K562 (cell line): ENCODE data around the gene MYEF2. TPM values are rescaled to one million over a fixed set of nuclear protein-coding genes. Genes with fewer than 3 reads are reported as not detected.

Experiments used
- ATAC-seq: fragments of 200-7000 bp; cut with Tn5 transposase; 3 replicates; pipeline ENCODE4 v1.9.1; 2020; ENCODE audit warnings: moderate library complexity
- BruUV-seq: library from RNA; stranded (reverse); fragments of 400-500 nt; replicated peaks from 2 replicates; lab custom pipeline; 2021; lab: Mats Ljungman, UMichigan
- CTCF ChIA-PET: fragments of 300-600 bp; formaldehyde crosslinking; extraction: SDS; loops from one replicate; lab custom pipeline; 2021; ENCODE audit warnings: low intra/inter-chr PET ratio; lab: Yijun Ruan, JAX
- POLR2A ChIA-PET: fragments of 300-600, 350-650 bp; sonication (Branson Sonifier 250); formaldehyde crosslinking; extraction: SDS; loops from one replicate; lab custom pipeline; 2021; ENCODE audit warnings: antibody characterized with exemption, inconsistent platforms; lab: Yijun Ruan, JAX
- DNase-seq, 4 experiments: peaks; one replicate each; pipeline versions ENCODE4 v3.0.0 to v3.0.0-alpha.2; 2011 to 2018; ENCODE audit warnings: low spot score in 3 of 4, mixed read lengths in 3 of 4; ENCODE audit errors: extremely low read depth in 1 of 4
- FAIRE-seq: peaks from 2 replicates; lab custom pipeline; 2011; peaks lifted over from hg19 to GRCh38; lab: Jason Lieb, UNC
- H2AFZ ChIP-seq: 2 replicates; pipeline ENCODE4 v1.6.0; 2011; ENCODE audit warnings: low read depth, low read length, control low read depth, inconsistent platforms
- H3K27ac ChIP-seq: fragments of 200-600 bp; 3 replicates; pipeline ENCODE4 v1.8.0; 2011; ENCODE audit warnings: low read depth, mild to moderate bottlenecking, control low read depth, inconsistent platforms, low read length, moderate library complexity, mixed read lengths; ENCODE audit errors: extremely low read depth
- H3K27me3 ChIP-seq, 2 experiments: fragments of 300-600 bp in 1 of 2; 2 replicates in 1 of 2; 3 replicates in 1 of 2; pipeline versions ENCODE4 v1.6.0 to v1.8.0; 2011; ENCODE audit warnings: inconsistent platforms in 2 of 2, low read length in 2 of 2, mild to moderate bottlenecking in 1 of 2, mixed read lengths in 1 of 2, moderate library complexity in 1 of 2; ENCODE audit not compliant: control insufficient read depth in 2 of 2, insufficient read depth in 2 of 2
- H3K36me3 ChIP-seq: fragments of 300-600 bp; 3 replicates; pipeline ENCODE4 v1.8.0; 2011; ENCODE audit warnings: mild to moderate bottlenecking, low read length, inconsistent platforms; ENCODE audit not compliant: control insufficient read depth, insufficient read depth
- H3K4me1 ChIP-seq, 2 experiments: fragments of 200-600 bp in 1 of 2; replicated peaks in 1 of 2; 2 replicates in 1 of 2; 3 replicates in 1 of 2; pipeline versions ENCODE4 v1.5.1 to v1.8.0; 2011; ENCODE audit warnings: inconsistent platforms in 2 of 2, low read length in 2 of 2, mild to moderate bottlenecking in 1 of 2, mixed read lengths in 1 of 2, moderate library complexity in 1 of 2; ENCODE audit not compliant: control insufficient read depth in 2 of 2, insufficient read depth in 2 of 2
- H3K4me2 ChIP-seq: 2 replicates; pipeline ENCODE4 v1.6.1; 2011; ENCODE audit warnings: low read length, control low read depth, inconsistent platforms, mixed read lengths; ENCODE audit not compliant: insufficient read depth
- H3K4me3 ChIP-seq: fragments of 200-600 bp; sonication (generic), shearing (Covaris generic); 2 replicates; pipeline ENCODE4 v1.5.1; 2016; ENCODE audit warnings: control low read depth, inconsistent platforms
- H3K79me2 ChIP-seq: fragments of 200-600 bp; 3 replicates; pipeline ENCODE4 v1.8.0; 2011; ENCODE audit warnings: low read length, inconsistent platforms; ENCODE audit not compliant: control insufficient read depth, insufficient read depth
- H3K9ac ChIP-seq, 2 experiments: 2 replicates each; pipeline versions ENCODE4 v1.6.0 to v1.6.1; 2011; ENCODE audit warnings: low read depth in 2 of 2, low read length in 2 of 2, control low read depth in 1 of 2, inconsistent platforms in 1 of 2, mild to moderate bottlenecking in 1 of 2, mixed read lengths in 1 of 2; ENCODE audit not compliant: insufficient read depth in 1 of 2
- H3K9me1 ChIP-seq: one replicate; pipeline ENCODE4 v1.6.0; 2011; ENCODE audit warnings: inconsistent platforms, mild to moderate bottlenecking, low read length, moderate library complexity; ENCODE audit not compliant: control insufficient read depth, insufficient read depth
- H3K9me3 ChIP-seq: replicated peaks from 2 replicates; pipeline ENCODE4 v1.5.1; 2011; ENCODE audit warnings: low read depth, low read length, inconsistent platforms; ENCODE audit not compliant: control insufficient read depth, insufficient read depth
- H4K20me1 ChIP-seq: replicated peaks from 2 replicates; pipeline ENCODE4 v1.6.1; 2011; ENCODE audit warnings: low read length, inconsistent platforms, mixed read lengths; ENCODE audit not compliant: control insufficient read depth, insufficient read depth
- ARID4B ChIP-seq: sonication (generic); formaldehyde crosslinking; IDR thresholded peaks from 2 replicates; pipeline ENCODE4 v1.8.0; 2022; ENCODE audit warnings: mild to moderate bottlenecking, missing genetic modification reagents
- POU5F1 ChIP-seq: fragments of 150-350 bp; IDR thresholded peaks from 2 replicates; pipeline ENCODE4 v1.6.1; 2014; ENCODE audit warnings: borderline replicate concordance, low read length, low read depth, mild to moderate bottlenecking; ENCODE audit not compliant: partially characterized antibody
- SMC3 ChIP-seq: conservative IDR thresholded peaks from 2 replicates; pipeline ENCODE4 v1.6.1; 2011; ENCODE audit warnings: low read depth, low read length, improper control_type of control experiment; ENCODE audit not compliant: insufficient read depth
- U2AF1 ChIP-seq: fragments of 200-400 bp; formaldehyde crosslinking; optimal IDR thresholded peaks from 2 replicates; pipeline ENCODE3; 2017; ENCODE audit warnings: mild to moderate bottlenecking, low read depth, low read length, moderate library complexity
- ZNF609 ChIP-seq: sonication (generic); formaldehyde crosslinking; IDR thresholded peaks from 2 replicates; pipeline ENCODE4 v1.8.1; 2023; ENCODE audit warnings: missing genetic modification reagents, mild to moderate bottlenecking, borderline replicate concordance
- ZNF785 ChIP-seq: fragments of 250-450 bp; sonication (Bioruptor Pico); IDR thresholded peaks from 2 replicates; pipeline ENCODE4 v1.4.0; 2020; ENCODE audit warnings: mild to moderate bottlenecking
- WGBS: fragments of 100-300 bp; shearing (Covaris generic); methylation state at CpG from one replicate; pipeline ENCODE4 v1.1.6; 2016; ENCODE audit warnings: low coverage, mixed read lengths; ENCODE audit not compliant: insufficient coverage; ENCODE audit errors: missing lambda C conversion rate; 5-methylcytosine and 5-hydroxymethylcytosine counted together
- in situ Hi-C: fragments of 300-500 bp; cut with MboI; formaldehyde crosslinking; loops from 4 replicates; pipeline ENCODE4 v1.15.0; 2018; ENCODE audit warnings: inconsistent platforms, mixed read lengths
- intact Hi-C: fragments of 100-400 bp; cut with micrococcal nuclease; formaldehyde crosslinking; loops from 2 replicates; pipeline ENCODE4 v1.14.2; 2022
- polyA plus RNA-seq, 8 experiments: library from polyadenylated mRNA; depleted of rRNA in 4 of 8; stranded (reverse) in 5 of 8; unstranded in 3 of 8; fragments of >200 nt; fragmentation: Nextera tagmentation in 2 of 8; fragmentation: Illumina TruSeq in 1 of 8; extraction: Ambion mirVana in 2 of 8; extraction: Trizol in 1 of 8; gene quantifications; 2 replicates each; pipeline versions ENCODE4 v1.2.1 to v1.2.3, GENCODE V29; 2011 to 2014; ENCODE audit warnings: inconsistent platforms in 1 of 8, missing spikeins in 1 of 8
- total RNA-seq, 7 experiments: library from RNA; depleted of rRNA in 6 of 7; stranded (reverse); fragments of >200 nt in 6 of 7; fragmentation: Illumina TruSeq in 2 of 7; extraction: Trizol in 2 of 7; gene quantifications; 2 replicates each; pipeline versions ENCODE4 v1.2.1 to v1.2.3, GENCODE V29; 2011 to 2021; ENCODE audit warnings: low replicate concordance in 1 of 7

MYEF2 gene
- total and polyA plus RNA-seq, 9 of the 15 experiments (the other 6 are each of a cell fraction or from before 2014, with no cell fraction given) = 0.03 to 0.82 (median 0.19) TPM

- Histone ChIP-seq H3K4me1 (no peaks in the 10 kb centered on the region), H2AFZ (no peak overlapping the region), H3K9ac (no peak overlapping the region), H3K36me3 (no peaks in the 10 kb centered on the region), H3K79me2 (no peaks in the 10 kb centered on the region), H3K9me1 (no peaks in the 10 kb centered on the region), H4K20me1 (no peaks in the 10 kb centered on the region), H3K27ac (no peak overlapping the region), H3K27me3 (no peaks in the 10 kb centered on the region), H3K4me3 (no peak overlapping the region), H3K9me3 (no peaks in the 10 kb centered on the region), H3K4me2 (no peak overlapping the region)
- intact Hi-C loops = no loop called here
- ATAC-seq (no peak), DNase-seq (no peak), FAIRE-seq (no peak)
- in situ Hi-C loops = no loop called here
- WGBS = under 1% methylated on average over 8 of the region's 8 CpGs
- CTCF ChIA-PET = no interaction called here
- BruUV-seq = no TSS peak
- POLR2A ChIA-PET = no interaction called here
- TF ChIP-seq SMC3 (no peak), ZNF785 (CRISPR knock-in tag) (no peak)
- TF ChIP-seq, all 486 proteins: peak for 0
These were observed 56.2 kb downstream of the MYEF2 start for GRCh38 chr15:48121849-48122248.

- H3K36me3 ChIP-seq = no peaks in the 10 kb centered on the region
- intact Hi-C loops (no loop called here), in situ Hi-C loops (no loop called here)
- no peaks in the 10 kb centered on the region for H3K9me3 ChIP-seq
- no peaks in the 10 kb centered on the region for H3K4me1 ChIP-seq
- H3K27ac ChIP-seq = no peak within 1 kb of the TSS
- no peaks in the 10 kb centered on the region for H3K79me2 ChIP-seq
- DNase-seq (no peak), FAIRE-seq (no peak), ATAC-seq (no peak)
- no peaks in the 10 kb centered on the region for H3K27me3 ChIP-seq
- WGBS = 0% methylated on average over 6 of the region's 6 CpGs
- no peaks in the 10 kb centered on the region for H3K9me1 ChIP-seq
- H2AFZ ChIP-seq = no peak within 1 kb of the TSS
- no peak within 1 kb of the TSS for H3K4me2 ChIP-seq
- POLR2A ChIA-PET = no interaction called here
- H3K4me3 ChIP-seq = no peak within 1 kb of the TSS
- H4K20me1 ChIP-seq = no peaks in the 10 kb centered on the region
- H3K9ac ChIP-seq = no peak within 1 kb of the TSS
- no TSS peak for BruUV-seq
- CTCF ChIA-PET = no interaction called here
- TF ChIP-seq ARID4B (CRISPR knock-in tag) = no peak
- no peak for TF ChIP-seq ZNF609 (CRISPR knock-in tag)
- no peak for TF ChIP-seq U2AF1
- no peak for TF ChIP-seq POU5F1
These were observed 57.4 kb downstream of the MYEF2 start, which contains the start of gene SLC24A5 for GRCh38 chr15:48120745-48121144. Gene SLC24A5, plus strand, starts transcription at chr15:48120990. Its CDS starts 55 bp downstream, at chr15:48121045.
